HG03103 (cell line): Measurements from ENCODE around the gene ATXN10.
"Not testable (repeated sequence)": the region's sequence is repeated elsewhere in the genome, so short reads cannot be mapped to it uniquely, and the experiment has no call there.

Source experiments
- ATAC-seq: cut with Tn5 transposase; IDR thresholded peaks from one replicate; pipeline ENCODE4 v1.9.1; 2021; ENCODE audit warnings: low read depth; ENCODE audit not compliant: unreplicated experiment

Gene ATXN10

GRCh38 chr22:45707605-45708004 is 36.0 kb downstream of the ATXN10 start:
- ATAC-seq = no peak

- ATAC-seq = no peak
Measured at GRCh38 chr22:45708145-45708544, 36.5 kb downstream of the ATXN10 start.

- ATAC-seq = no peak
Measured at GRCh38 chr22:45709060-45709739, 37.6 kb downstream of the ATXN10 start.

- no peak for ATAC-seq
Measured at GRCh38 chr22:45709866-45710265, 38.2 kb downstream of the ATXN10 start.

GRCh38 chr22:45710469-45710868 is 38.8 kb downstream of the ATXN10 start:
- ATAC-seq = no peak

- ATAC-seq = not testable (repeated sequence)
Measured at GRCh38 chr22:45714390-45714789, 42.8 kb downstream of the ATXN10 start.

GRCh38 chr22:45717789-45718188 is 46.2 kb downstream of the ATXN10 start:
- ATAC-seq = no peak

- ATAC-seq = no peak
Measured at GRCh38 chr22:45718391-45718790, 46.8 kb downstream of the ATXN10 start.

GRCh38 chr22:45720839-45721378 is 49.3 kb downstream of the ATXN10 start:
- ATAC-seq = no peak

- no peak for ATAC-seq
Measured at GRCh38 chr22:45722006-45722405, 50.4 kb downstream of the ATXN10 start.

GRCh38 chr22:45726081-45726480 is 54.4 kb downstream of the ATXN10 start:
- ATAC-seq = no peak

GRCh38 chr22:45731041-45731797 is 59.6 kb downstream of the ATXN10 start:
- no peak for ATAC-seq

GRCh38 chr22:45731798-45732495 is 60.3 kb downstream of the ATXN10 start:
- no peak for ATAC-seq

- ATAC-seq = no peak
Measured at GRCh38 chr22:45735273-45735672, 63.6 kb downstream of the ATXN10 start.

GRCh38 chr22:45738206-45738605 is 66.6 kb downstream of the ATXN10 start:
- no peak for ATAC-seq

- no peak for ATAC-seq
Measured at GRCh38 chr22:45740236-45740635, 68.6 kb downstream of the ATXN10 start.

GRCh38 chr22:45742866-45743450 is 71.3 kb downstream of the ATXN10 start:
- no peak for ATAC-seq

- no peak for ATAC-seq
Measured at GRCh38 chr22:45743687-45744086, 72.1 kb downstream of the ATXN10 start.

- ATAC-seq = no peak
Measured at GRCh38 chr22:45744442-45744841, 72.8 kb downstream of the ATXN10 start.

GRCh38 chr22:45750626-45751025 is 79.0 kb downstream of the ATXN10 start:
- no peak for ATAC-seq

GRCh38 chr22:45752036-45752435 is 80.4 kb downstream of the ATXN10 start:
- ATAC-seq = no peak
